NCI-H1436 (cell line): ENCODE data around the gene DMC1.
"Not testable (repeated sequence)": the region's sequence is repeated elsewhere in the genome, so short reads cannot be mapped to it uniquely, and the experiment has no call there.

ENCODE experiments used
- DNase-seq: peaks from one replicate; lab custom pipeline; 2025; lab: John Stamatoyannopoulos, UW

The DMC1 gene

GRCh38 chr22:38501797-38502672, 67.9 kb downstream of the DMC1 start:
- no peak for DNase-seq

GRCh38 chr22:38497869-38498268, 72.1 kb downstream of the DMC1 start:
- DNase-seq = no peak

GRCh38 chr22:38494939-38495338, 75.0 kb downstream of the DMC1 start:
- DNase-seq = no peak

GRCh38 chr22:38494498-38494897, 75.5 kb downstream of the DMC1 start:
- no peak for DNase-seq

- DNase-seq = no peak
Measured at GRCh38 chr22:38491707-38492348, 78.2 kb downstream of the DMC1 start.

- no peak for DNase-seq
Measured at GRCh38 chr22:38490915-38491314, 79.1 kb downstream of the DMC1 start.

GRCh38 chr22:38490475-38490874, 79.5 kb downstream of the DMC1 start:
- DNase-seq = no peak

GRCh38 chr22:38489561-38490145, 80.3 kb downstream of the DMC1 start:
- no peak for DNase-seq

GRCh38 chr22:38489142-38489541, 80.8 kb downstream of the DMC1 start:
- DNase-seq = no peak

- DNase-seq = no peak
Measured at GRCh38 chr22:38487946-38488345, 82.0 kb downstream of the DMC1 start.

GRCh38 chr22:38485783-38486182, 84.2 kb downstream of the DMC1 start:
- DNase-seq = no peak

- no peak for DNase-seq
Measured at GRCh38 chr22:38484244-38484643, 85.7 kb downstream of the DMC1 start.

GRCh38 chr22:38482662-38483308, 87.2 kb downstream of the DMC1 start:
- DNase-seq = no peak

- DNase-seq = no peak
Measured at GRCh38 chr22:38481871-38482332, 88.1 kb downstream of the DMC1 start.

GRCh38 chr22:38481162-38481870, 88.7 kb downstream of the DMC1 start:
- no peak for DNase-seq

GRCh38 chr22:38479096-38479837, 90.7 kb downstream of the DMC1 start:
- DNase-seq = no peak

GRCh38 chr22:38477585-38477984, 92.4 kb downstream of the DMC1 start:
- no peak for DNase-seq

- no peak for DNase-seq
Measured at GRCh38 chr22:38474003-38474607, 95.9 kb downstream of the DMC1 start.

GRCh38 chr22:38471237-38471636, 98.7 kb downstream of the DMC1 start:
- no peak for DNase-seq

- not testable (repeated sequence) for DNase-seq
Measured at GRCh38 chr22:38470179-38470578, 99.8 kb downstream of the DMC1 start.
